HG03108 (cell line): ENCODE measurements around the gene MYLK.
"Not testable (repeated sequence)": the region's sequence is repeated elsewhere in the genome, so short reads cannot be mapped to it uniquely, and the experiment has no call there.

Experiments used
- ATAC-seq: cut with Tn5 transposase; IDR thresholded peaks from one replicate; pipeline ENCODE4 v1.9.1; 2021; ENCODE audit warnings: moderate library complexity; ENCODE audit not compliant: unreplicated experiment

Gene MYLK

GRCh38 chr3:123633530-123633929, 250.6 kb downstream of the MYLK start:
- ATAC-seq: no peak

DNA sequence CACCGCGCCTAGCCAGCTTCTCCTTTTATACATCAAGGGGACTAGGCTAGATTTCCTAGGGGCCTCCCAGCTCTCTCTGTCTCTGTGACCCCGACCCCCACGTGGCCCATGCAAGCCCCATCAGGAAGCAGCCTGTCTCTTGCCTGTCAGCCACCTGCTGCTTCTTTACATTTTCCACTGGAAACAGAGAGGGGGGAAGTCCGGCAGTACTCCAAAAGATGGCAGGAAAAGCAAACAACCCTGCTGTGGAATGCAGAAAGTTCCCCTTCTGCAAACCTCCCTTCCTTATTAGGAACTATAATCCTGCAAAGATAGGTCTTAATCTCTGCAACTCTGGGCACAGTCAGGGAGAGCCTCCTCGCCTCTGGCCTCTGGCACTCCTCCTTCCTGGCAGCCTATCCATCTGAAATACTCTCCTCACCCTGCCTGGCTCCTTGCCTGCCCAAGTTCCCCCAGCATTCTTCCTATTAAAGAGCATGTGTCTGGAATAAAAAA, 251.9 kb downstream of the MYLK start:
- no peak for ATAC-seq

GRCh38 chr3:123629747-123630047, 254.4 kb downstream of the MYLK start:
- ATAC-seq: no peak

DNA sequence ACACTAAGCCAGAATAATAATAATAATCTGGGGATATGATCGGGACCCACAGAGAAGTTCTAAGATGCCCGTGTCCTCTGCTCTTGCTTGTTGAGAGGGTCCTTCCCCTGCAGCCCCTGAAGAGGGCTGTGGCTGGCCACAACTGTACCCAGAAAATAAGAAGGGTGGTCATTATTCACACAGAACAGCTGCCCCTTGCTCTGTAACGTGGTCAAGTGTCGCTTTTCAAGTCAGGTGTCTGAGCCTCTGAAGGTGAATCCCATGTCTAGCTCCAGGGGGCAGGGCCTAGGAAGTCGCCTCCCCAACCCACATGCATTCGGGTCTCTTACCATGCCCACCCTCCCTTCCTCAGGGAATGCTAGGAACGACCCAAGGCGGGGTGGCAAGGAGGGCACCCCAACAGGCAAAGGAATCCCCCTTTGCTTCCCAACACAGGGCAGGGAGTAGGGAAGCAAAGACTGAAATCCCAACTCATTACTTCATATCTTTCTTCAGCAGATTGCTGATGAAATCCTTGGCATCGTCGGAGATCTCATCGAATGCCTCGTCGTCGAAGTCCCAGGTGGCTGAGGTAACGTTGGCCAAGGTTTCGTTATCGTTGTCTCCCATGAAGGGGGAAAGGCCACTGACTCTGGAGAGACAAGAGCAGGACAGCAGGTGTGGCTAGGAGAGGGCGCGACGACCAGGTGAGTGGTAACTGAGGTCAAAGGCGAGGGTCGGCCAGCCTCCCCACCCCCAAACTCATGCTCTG, 255.0 kb downstream of the MYLK start:
- no peak for ATAC-seq

DNA sequence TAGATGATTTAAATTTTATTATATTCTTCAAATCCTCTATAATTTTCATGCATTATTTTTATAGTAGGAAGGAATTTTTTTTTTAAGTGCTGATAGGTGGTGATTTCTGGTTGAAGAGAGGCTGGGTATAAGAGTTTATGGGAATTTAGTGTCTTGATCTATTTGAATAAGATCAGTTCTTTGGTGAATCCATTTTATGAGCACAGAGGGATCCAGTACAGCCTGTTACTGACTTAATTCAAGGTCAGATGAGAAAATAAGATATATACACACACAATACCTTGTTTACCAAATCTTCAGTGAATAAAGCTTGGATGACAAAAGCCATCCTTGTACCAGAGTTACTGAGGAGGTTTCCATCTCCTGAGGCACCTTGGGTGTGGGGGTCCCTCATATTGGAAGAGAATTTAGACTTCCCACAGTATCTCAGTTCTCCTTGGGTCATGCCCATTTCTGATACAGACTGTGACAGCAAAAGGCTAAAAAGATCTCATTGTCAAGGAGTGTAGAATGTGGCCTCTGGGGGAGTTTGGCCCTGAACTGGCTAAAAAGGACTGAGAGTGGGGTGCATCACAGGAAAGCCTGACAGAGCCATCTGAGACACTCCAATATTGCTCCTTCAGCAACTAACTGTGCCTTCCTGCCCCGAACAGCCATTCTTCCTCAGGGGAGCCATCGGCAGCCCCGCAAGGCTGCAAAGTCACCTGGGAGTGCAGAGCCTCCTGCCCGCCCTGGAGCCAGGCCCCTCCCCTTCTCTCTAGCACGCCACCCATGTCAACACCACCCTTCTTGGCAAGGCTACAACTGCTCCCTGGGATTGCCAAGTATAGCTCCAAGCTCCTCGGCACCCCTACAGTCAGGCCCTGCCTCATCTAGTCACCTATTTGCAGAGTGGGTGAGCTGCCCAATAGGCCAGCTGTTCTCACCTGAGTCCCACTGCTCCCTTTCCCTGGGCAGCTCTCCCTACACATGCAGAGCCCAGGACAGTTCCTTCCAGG, 256.2 kb downstream of the MYLK start:
- ATAC-seq: no peak

- ATAC-seq: no peak
Observed at GRCh38 chr3:123626881-123627280, 257.3 kb downstream of the MYLK start.

DNA sequence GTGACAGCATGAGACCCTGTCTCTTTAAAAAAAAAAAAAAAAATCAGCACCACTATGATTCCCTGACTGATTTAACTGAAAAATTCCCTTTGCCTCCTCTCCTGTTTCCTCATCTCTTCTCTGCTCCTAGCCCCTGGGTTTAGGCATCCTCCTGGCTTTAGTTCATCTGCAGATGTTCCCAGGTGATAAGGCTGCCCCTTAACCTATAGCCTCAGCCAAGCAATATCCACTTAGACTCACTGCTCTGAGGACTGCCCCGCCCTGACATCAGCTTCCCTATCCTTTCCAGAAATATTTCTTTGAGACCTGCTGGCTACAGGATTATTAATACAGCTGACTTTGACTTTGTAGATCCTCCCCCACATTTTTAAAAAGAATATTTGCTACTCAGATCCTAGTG, 259.8 kb downstream of the MYLK start:
- ATAC-seq: no peak

GRCh38 chr3:123623346-123623880, 260.7 kb downstream of the MYLK start:
- ATAC-seq: no peak

DNA sequence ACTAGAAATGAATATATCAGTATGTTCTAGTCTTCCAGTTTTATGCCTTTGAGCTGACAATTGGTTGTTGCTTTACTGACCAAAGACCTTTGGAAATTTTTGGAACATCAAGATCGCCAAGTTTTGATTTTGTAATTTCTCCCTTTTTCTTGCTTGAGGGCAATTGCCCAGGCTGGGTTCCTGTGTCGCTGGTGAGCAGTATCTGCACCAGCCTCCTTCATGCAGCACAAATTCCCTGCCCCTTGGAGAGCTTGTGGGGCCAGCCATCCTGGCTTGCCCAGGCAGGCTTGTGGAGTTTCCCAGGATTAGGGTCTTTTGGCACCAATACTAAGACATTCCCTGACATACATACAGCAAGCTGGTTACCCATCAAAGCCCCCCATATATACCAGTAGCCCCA, 261.4 kb downstream of the MYLK start:
- no peak for ATAC-seq

DNA sequence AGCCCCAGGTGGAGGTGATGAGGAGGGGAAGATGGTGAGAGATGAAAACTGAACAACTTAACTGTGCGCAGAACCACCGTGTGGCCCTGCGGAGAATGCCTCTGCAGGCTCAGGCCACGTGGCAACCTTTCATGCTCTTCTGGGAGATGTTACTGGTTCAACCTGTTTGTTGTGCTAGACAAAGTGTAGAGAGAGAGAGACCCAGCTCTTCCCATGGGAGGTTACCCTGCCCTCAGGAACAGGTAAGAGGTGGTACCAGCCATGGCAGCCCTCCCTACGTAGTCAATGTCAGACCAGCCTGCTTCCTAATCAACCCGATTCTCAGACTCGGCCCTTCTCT, 262.3 kb downstream of the MYLK start:
- ATAC-seq: no peak

GRCh38 chr3:123621186-123621849, 262.8 kb downstream of the MYLK start:
- ATAC-seq: no peak

GRCh38 chr3:123620343-123620742, 263.8 kb downstream of the MYLK start:
- no peak for ATAC-seq

DNA sequence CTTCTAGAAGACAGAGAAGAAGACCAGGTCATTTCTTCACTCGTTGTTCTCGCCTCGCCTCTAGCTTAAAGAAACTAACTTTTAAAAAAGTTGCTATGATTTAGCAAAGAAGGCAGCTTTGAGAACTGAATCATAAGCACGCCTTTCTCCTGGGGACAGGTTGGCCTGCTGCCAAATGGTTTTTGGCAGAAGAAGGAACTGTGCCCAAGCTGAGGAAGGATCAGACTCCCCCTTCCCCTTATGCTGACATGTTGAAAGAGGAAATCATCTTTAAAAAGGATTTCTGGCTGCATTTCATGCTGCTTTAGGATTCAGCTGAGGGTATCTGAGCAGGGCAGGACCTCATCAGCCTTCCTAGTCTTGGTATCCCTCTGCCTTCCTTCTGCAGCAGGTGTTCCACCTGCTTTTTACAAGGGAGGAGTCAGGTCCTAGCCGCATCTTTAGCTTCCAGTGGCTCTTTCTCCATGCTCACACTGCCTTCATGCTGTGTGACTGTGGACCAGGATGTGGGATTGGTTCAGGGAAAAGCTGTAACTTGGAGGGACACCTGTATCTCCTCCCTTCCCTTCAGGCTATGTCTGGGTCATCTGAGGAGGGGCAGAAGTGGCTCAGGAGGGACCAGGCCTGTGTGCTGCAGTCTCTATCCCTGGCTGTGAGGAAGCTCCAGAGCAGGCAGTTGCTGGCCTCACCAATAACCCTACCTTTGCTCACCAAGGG, 265.2 kb downstream of the MYLK start:
- no peak for ATAC-seq

- ATAC-seq: no peak
Observed at GRCh38 chr3:123618076-123618708, 265.9 kb downstream of the MYLK start.

DNA sequence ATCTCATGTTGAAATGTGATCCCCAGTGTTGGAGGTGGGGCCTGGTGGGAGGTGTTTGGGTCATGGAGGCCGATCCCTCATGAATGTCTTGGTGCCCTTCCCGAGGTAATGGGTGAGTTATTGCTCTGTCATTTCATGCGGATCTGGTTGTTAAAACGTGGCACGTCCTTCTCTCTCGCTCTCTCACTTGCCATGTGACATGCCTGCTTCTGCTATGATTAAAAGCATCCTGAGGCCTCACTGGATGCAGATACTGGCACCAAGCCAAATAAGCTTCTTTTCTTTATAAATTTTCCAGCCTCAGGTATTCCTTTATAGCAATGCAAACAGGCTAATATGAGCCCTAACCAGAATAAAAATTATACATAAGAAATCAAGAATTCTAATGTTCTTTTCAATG, 267.5 kb downstream of the MYLK start:
- no peak for ATAC-seq

GRCh38 chr3:123613543-123613942, 270.6 kb downstream of the MYLK start:
- ATAC-seq: no peak

DNA sequence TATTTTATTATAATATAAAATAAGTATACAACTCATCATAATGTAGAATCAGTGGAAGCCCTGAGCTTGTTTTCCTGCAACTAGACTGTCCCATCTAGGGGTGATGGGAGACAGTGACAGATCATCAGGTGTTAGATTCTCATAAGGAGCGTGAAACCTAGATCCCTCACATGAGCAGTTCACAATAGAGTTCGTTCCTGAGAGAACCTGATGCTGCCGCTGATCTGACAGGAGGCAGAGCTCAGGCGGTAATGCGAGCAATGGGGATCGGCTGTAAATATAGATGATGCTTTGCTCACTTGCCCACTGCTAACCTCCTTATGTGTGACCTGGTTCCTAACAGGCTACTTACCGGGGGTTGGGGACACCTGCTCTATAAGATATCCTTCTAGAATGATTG, 272.5 kb downstream of the MYLK start:
- ATAC-seq: not testable (repeated sequence)

DNA sequence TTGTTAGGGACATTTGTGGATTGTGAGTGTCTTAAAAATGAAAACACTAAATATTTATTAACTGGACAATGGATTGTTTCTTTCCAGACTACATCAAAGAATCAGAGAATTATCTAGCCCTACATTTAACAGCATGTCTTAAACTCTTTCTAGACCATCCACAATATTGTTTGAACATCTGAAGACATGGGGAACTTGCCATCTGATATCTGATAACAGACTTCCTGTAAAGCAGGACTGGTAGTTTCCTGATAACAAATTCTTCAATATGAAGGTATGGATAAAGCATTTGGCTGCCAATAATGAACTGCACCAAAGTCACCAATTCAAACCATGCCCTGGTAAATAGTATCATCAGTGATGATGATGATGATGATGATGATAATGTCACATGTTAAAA, 273.1 kb downstream of the MYLK start:
- ATAC-seq: no peak

DNA sequence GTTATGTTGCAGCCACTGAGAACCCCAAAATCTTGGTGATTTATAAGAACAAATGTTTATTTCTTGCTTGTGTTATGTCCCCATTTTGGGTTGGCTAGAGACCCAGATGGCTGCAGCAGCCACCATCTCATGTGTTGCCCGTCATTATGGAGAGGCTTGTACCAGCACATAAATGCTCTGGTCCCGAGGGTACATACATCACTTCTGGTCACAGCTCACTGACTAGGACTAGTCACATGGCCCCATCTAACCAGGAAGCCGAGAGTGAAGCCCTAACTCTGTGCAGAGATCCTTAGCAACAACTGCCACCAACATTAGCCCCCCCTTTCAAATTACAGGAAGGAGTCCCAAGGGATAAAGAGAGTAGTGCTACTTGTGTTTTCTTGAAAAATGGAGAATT, 273.8 kb downstream of the MYLK start:
- peak; percentile 65 for ATAC-seq

DNA sequence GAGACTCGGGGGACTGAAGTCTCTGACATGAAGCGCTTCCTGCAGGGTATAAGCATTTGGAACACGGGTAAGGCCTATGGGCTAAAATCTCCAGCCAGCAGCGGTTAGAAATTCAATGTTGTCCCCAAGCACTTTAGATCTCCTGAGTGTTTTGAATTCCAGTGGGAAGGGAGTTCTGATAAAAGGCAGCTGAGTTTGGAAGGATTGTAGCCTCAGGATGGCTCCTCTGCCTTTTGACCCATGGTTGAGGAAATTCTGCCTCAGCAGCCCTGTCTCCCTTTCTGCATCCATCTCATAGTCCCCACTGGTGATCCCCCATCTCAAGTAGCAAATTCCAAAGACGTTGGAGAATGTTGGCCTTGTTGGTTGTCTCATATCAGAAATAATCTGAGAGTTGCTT, 275.1 kb downstream of the MYLK start:
- ATAC-seq: no peak
